Upper lobe of left lung (tissue), 6 donors: ENCODE data around the gene ANKFN1. TPM values are rescaled to one million over a fixed set of nuclear protein-coding genes. Genes with fewer than 3 reads are reported as not detected.

Experiments
- ATAC-seq, 2 donors: fragments of 200-7000 bp; cut with Tn5 transposase; one replicate each; pipeline ENCODE4 v1.9.1; 2022; ENCODE audit warnings: mild to moderate bottlenecking in 2 of 2, moderate library complexity in 2 of 2; ENCODE audit not compliant: low FRiP score in 2 of 2
- DNase-seq, 2 donors: peaks; one replicate each; pipeline ENCODE4 v3.0.0-alpha.2; 2019 to 2020
- H3K27ac ChIP-seq, 4 donors: fragments of 200-600 bp; sonication (generic); one replicate each; pipeline ENCODE4 v1.5.1; 2016 to 2019
- H3K27me3 ChIP-seq, 4 donors: fragments of 200-600 bp; sonication (generic); one replicate each; pipeline ENCODE4 v1.5.1; 2017 to 2019
- H3K36me3 ChIP-seq, 4 donors: fragments of 200-600 bp; sonication (generic); one replicate each; pipeline ENCODE4 v1.5.1; 2016 to 2019
- H3K4me1 ChIP-seq, 4 donors: fragments of 200-600 bp; sonication (generic); one replicate each; pipeline ENCODE4 v1.5.1; 2018 to 2019
- H3K4me3 ChIP-seq, 4 donors: fragments of 200-600 bp; sonication (generic); one replicate each; pipeline ENCODE4 v1.5.1; 2017 to 2019; ENCODE audit warnings: mild to moderate bottlenecking in 2 of 4, moderate library complexity in 1 of 4
- H3K9me3 ChIP-seq, 4 donors: fragments of 200-600 bp; sonication (generic); one replicate each; pipeline ENCODE4 v1.5.1; 2018 to 2019
- CTCF ChIP-seq, 6 experiments: fragments of 450-650 bp in 4 of 6; fragments of 200-600 bp in 2 of 6; sonication (generic) in 2 of 6; IDR thresholded peaks; one replicate each; pipeline ENCODE4 v1.5.1; 2016 to 2019; ENCODE audit warnings: antibody characterized with exemption in 6 of 6
- EP300 ChIP-seq, 4 donors: sonication (generic); formaldehyde crosslinking; IDR thresholded peaks; one replicate each; pipeline ENCODE4 v1.5.1; 2017; ENCODE audit warnings: antibody characterized with exemption in 4 of 4, control low read depth in 2 of 4
- POLR2A ChIP-seq, 4 donors: fragments of 450-650 bp; IDR thresholded peaks; one replicate each; pipeline ENCODE4 v1.5.1; 2016 to 2017; ENCODE audit warnings: antibody characterized with exemption in 4 of 4, mild to moderate bottlenecking in 2 of 4
- POLR2AphosphoS5 ChIP-seq, 2 donors: sonication (generic); formaldehyde crosslinking; IDR thresholded peaks; one replicate each; pipeline ENCODE4 v1.5.1; 2017; ENCODE audit warnings: antibody characterized with exemption in 2 of 2
- WGBS, 2 donors: methylation state at CpG; one replicate each; pipeline ENCODE4 v1.1.5; 2017 to 2018; 5-methylcytosine and 5-hydroxymethylcytosine counted together
- total RNA-seq, 6 donors: library from RNA; depleted of rRNA in 4 of 6; stranded (reverse); fragments of >200 nt in 4 of 6; gene quantifications; one replicate each; pipeline versions ENCODE4 v1.1.0 to v1.2.1, GENCODE V29; 2016 to 2021
- donor health status: DM: no; HTN: no; CAD: no; lungs with moderate emphysema.
- donor health status: DM: no; HTN: yes; CAD: no; lungs with severe emphysema.

Gene ANKFN1
- total RNA-seq, 6 donors from 2014 or later: 0.55 to 14.4 (median 2.6) TPM

- Histone ChIP-seq H3K27ac (no peak overlapping the region), H3K9me3 (no peaks in the 10 kb centered on the region), H3K4me1 (no peaks in the 10 kb centered on the region), H3K36me3 (no peaks in the 10 kb centered on the region), H3K27me3 (no peaks in the 10 kb centered on the region), H3K4me3 (no peak overlapping the region)
- WGBS, 2 donors: 90% methylated on average over 2 of the region's 2 CpGs
- ATAC-seq (no peak), DNase-seq (no peak)
- TF ChIP-seq EP300 (IDR thresholded peaks at IDR 0.05): no peak
- no peak for TF ChIP-seq POLR2AphosphoS5 (IDR thresholded peaks at IDR 0.05)
- no peak for TF ChIP-seq POLR2A (IDR thresholded peaks at IDR 0.05)
Observed at GRCh38 chr17:56497132-56497531, 343.9 kb downstream of the ANKFN1 start.

- 62 to 83% methylated on average over 1 of the region's 1 CpG for WGBS, 2 donors
- ATAC-seq: no peak
Observed at GRCh38 chr17:56499799-56500388, 346.6 kb downstream of the ANKFN1 start.

GRCh38 chr17:56502120-56502654, 348.9 kb downstream of the ANKFN1 start:
- no peak for TF ChIP-seq CTCF (IDR thresholded peaks at IDR 0.05)
- no peak overlapping the region for H3K27ac ChIP-seq
- H3K4me1 ChIP-seq: no peaks in the 10 kb centered on the region
- no peak overlapping the region for H3K4me3 ChIP-seq
- no peaks in the 10 kb centered on the region for H3K27me3 ChIP-seq
- no peak for DNase-seq
- H3K9me3 ChIP-seq: no peaks in the 10 kb centered on the region
- 72 to 74% methylated on average over 5 of the region's 5 CpGs for WGBS, 2 donors
- no peak for ATAC-seq
- no peaks in the 10 kb centered on the region for H3K36me3 ChIP-seq

More at GRCh38 chr17:56499799-56500388, 346.6 kb downstream of the ANKFN1 start:
- Histone ChIP-seq H3K27ac (no peak overlapping the region), H3K9me3 (no peaks in the 10 kb centered on the region), H3K36me3 (no peaks in the 10 kb centered on the region), H3K4me3 (no peak overlapping the region), H3K27me3 (no peaks in the 10 kb centered on the region), H3K4me1 (no peaks in the 10 kb centered on the region)
- TF ChIP-seq CTCF (IDR thresholded peaks at IDR 0.05) (peak in 4 of 6 experiments; percentile 15 to 39 (median 34)), POLR2A (IDR thresholded peaks at IDR 0.05) (no peak)
- DNase-seq: no peak

- DNase-seq: no peak
- TF ChIP-seq POLR2A (IDR thresholded peaks at IDR 0.05) (no peak), CTCF (IDR thresholded peaks at IDR 0.05) (no peak), EP300 (IDR thresholded peaks at IDR 0.05) (no peak), POLR2AphosphoS5 (IDR thresholded peaks at IDR 0.05) (no peak)
- no peaks in the 10 kb centered on the region for H3K27me3 ChIP-seq
- H3K4me1 ChIP-seq: no peaks in the 10 kb centered on the region
- no peaks in the 10 kb centered on the region for H3K36me3 ChIP-seq
- H3K27ac ChIP-seq: no peak overlapping the region
- no peak overlapping the region for H3K4me3 ChIP-seq
- ATAC-seq: no peak
- 73 to 90% methylated on average over 2 of the region's 2 CpGs for WGBS, 2 donors
- no peaks in the 10 kb centered on the region for H3K9me3 ChIP-seq
Observed at GRCh38 chr17:56505154-56505756, 352.0 kb downstream of the ANKFN1 start.

- H3K27me3 ChIP-seq: no peaks in the 10 kb centered on the region
- H3K9me3 ChIP-seq: no peaks in the 10 kb centered on the region
- TF ChIP-seq CTCF (IDR thresholded peaks at IDR 0.05): no peak
- TF ChIP-seq POLR2AphosphoS5 (IDR thresholded peaks at IDR 0.05): no peak
- H3K4me1 ChIP-seq: no peaks in the 10 kb centered on the region
- no peak overlapping the region for H3K27ac ChIP-seq
- no peak overlapping the region for H3K4me3 ChIP-seq
- no peak for DNase-seq
- H3K36me3 ChIP-seq: no peaks in the 10 kb centered on the region
- no peak for ATAC-seq
Observed at GRCh38 chr17:56506349-56506748, 353.1 kb downstream of the ANKFN1 start.
